Trophoblast cell (in vitro differentiated cells and primary cell): Measurements from ENCODE around the gene HDAC8.

ENCODE experiments used
- DNase-seq, 2 donors: peaks; one replicate each; pipeline ENCODE4 v3.0.0-alpha.2; 2016
- H2AFZ ChIP-seq: 2 replicates; pipeline ENCODE4 v1.6.1; 2013; ENCODE audit warnings: low read length, moderate library complexity, mild to moderate bottlenecking; ENCODE audit not compliant: insufficient read depth, poor library complexity
- H2AK5ac ChIP-seq: 2 replicates; pipeline ENCODE4 v1.6.1; 2013; ENCODE audit warnings: mild to moderate bottlenecking, low read length
- H2BK120ac ChIP-seq: 2 replicates; pipeline ENCODE4 v1.6.1; 2013; ENCODE audit warnings: low read length, mild to moderate bottlenecking, moderate library complexity; ENCODE audit not compliant: insufficient read depth, poor library complexity
- H2BK12ac ChIP-seq: 2 replicates; pipeline ENCODE4 v1.6.1; 2013; ENCODE audit warnings: mild to moderate bottlenecking, low read length, moderate library complexity
- H2BK5ac ChIP-seq: 2 replicates; pipeline ENCODE4 v1.6.1; 2013; ENCODE audit warnings: low read length, low read depth, moderate library complexity, mild to moderate bottlenecking; ENCODE audit not compliant: poor library complexity
- H3K14ac ChIP-seq: 2 replicates; pipeline ENCODE4 v1.6.1; 2013; ENCODE audit warnings: mild to moderate bottlenecking, low read length
- H3K18ac ChIP-seq: 2 replicates; pipeline ENCODE4 v1.6.1; 2013; ENCODE audit warnings: mild to moderate bottlenecking, low read length
- H3K23ac ChIP-seq: 2 replicates; pipeline ENCODE4 v1.6.1; 2013; ENCODE audit warnings: low read length
- H3K27ac ChIP-seq: 2 replicates; pipeline ENCODE4 v1.5.1; 2013; ENCODE audit warnings: low read depth, mild to moderate bottlenecking, inconsistent platforms, low read length, moderate library complexity
- H3K27me3 ChIP-seq: 2 replicates; pipeline ENCODE4 v1.6.1; 2013; ENCODE audit warnings: inconsistent platforms, mild to moderate bottlenecking, low read length, moderate library complexity; ENCODE audit not compliant: insufficient read depth
- H3K36me3 ChIP-seq, 2 experiments: 1 replicate in 1 of 2; 2 replicates in 1 of 2; pipeline ENCODE4 v1.6.1; 2013; ENCODE audit warnings: low read length in 2 of 2, mild to moderate bottlenecking in 2 of 2, moderate library complexity in 1 of 2; ENCODE audit not compliant: insufficient read depth in 2 of 2, control insufficient read depth in 1 of 2
- H3K4ac ChIP-seq: 2 replicates; pipeline ENCODE4 v1.6.1; 2013; ENCODE audit warnings: low read depth, mild to moderate bottlenecking, low read length, moderate library complexity
- H3K4me1 ChIP-seq, 2 experiments: 1 replicate in 1 of 2; 2 replicates in 1 of 2; pipeline ENCODE4 v1.6.1; 2013; ENCODE audit warnings: low read length in 2 of 2, mild to moderate bottlenecking in 2 of 2, moderate library complexity in 1 of 2; ENCODE audit not compliant: insufficient read depth in 2 of 2, control insufficient read depth in 1 of 2
- H3K4me2 ChIP-seq: 2 replicates; pipeline ENCODE4 v1.6.1; 2013; ENCODE audit warnings: inconsistent platforms, mild to moderate bottlenecking, low read length, moderate library complexity
- H3K4me3 ChIP-seq: 2 replicates; pipeline ENCODE4 v1.5.1; 2013; ENCODE audit warnings: mild to moderate bottlenecking, low read depth, low read length, inconsistent platforms
- H3K79me1 ChIP-seq: one replicate; pipeline ENCODE4 v1.6.1; 2013; ENCODE audit warnings: low read length
- H3K79me2 ChIP-seq: 2 replicates; pipeline ENCODE4 v1.6.1; 2013; ENCODE audit warnings: low read length, mild to moderate bottlenecking; ENCODE audit not compliant: control insufficient read depth, insufficient read depth, poor library complexity
- H3K9ac ChIP-seq: 2 replicates; pipeline ENCODE4 v1.6.1; 2013; ENCODE audit warnings: mild to moderate bottlenecking, low read length
- H3K9me3 ChIP-seq: 2 replicates; pipeline ENCODE4 v1.6.1; 2013; ENCODE audit warnings: low read depth, mild to moderate bottlenecking, control low read depth, inconsistent platforms, low read length; ENCODE audit not compliant: insufficient read depth
- H4K12ac ChIP-seq: 2 replicates; pipeline ENCODE4 v1.6.1; 2013; ENCODE audit warnings: low read depth, mild to moderate bottlenecking, low read length, moderate library complexity
- H4K8ac ChIP-seq: 2 replicates; pipeline ENCODE4 v1.6.1; 2013; ENCODE audit warnings: low read depth, mild to moderate bottlenecking, low read length, moderate library complexity
- H4K91ac ChIP-seq: one replicate; pipeline ENCODE4 v1.6.1; 2013; ENCODE audit warnings: low read depth, mild to moderate bottlenecking, low read length, moderate library complexity
- WGBS: extraction: QIAGEN DNeasy Blood & Tissue Kit; methylation state at CpG from one replicate; pipeline ENCODE4 v1.1.7; 2013; ENCODE audit warnings: missing lambda C conversion rate; ENCODE audit not compliant: insufficient read length, insufficient coverage; ENCODE audit errors: extremely low coverage; 5-methylcytosine and 5-hydroxymethylcytosine counted together

Gene HDAC8

GRCh38 chrX:72584163-72584562 is 11.5 kb upstream of the HDAC8 start:
- Histone ChIP-seq H3K4ac (no peak overlapping the region), H3K23ac (no peak overlapping the region)

DNA sequence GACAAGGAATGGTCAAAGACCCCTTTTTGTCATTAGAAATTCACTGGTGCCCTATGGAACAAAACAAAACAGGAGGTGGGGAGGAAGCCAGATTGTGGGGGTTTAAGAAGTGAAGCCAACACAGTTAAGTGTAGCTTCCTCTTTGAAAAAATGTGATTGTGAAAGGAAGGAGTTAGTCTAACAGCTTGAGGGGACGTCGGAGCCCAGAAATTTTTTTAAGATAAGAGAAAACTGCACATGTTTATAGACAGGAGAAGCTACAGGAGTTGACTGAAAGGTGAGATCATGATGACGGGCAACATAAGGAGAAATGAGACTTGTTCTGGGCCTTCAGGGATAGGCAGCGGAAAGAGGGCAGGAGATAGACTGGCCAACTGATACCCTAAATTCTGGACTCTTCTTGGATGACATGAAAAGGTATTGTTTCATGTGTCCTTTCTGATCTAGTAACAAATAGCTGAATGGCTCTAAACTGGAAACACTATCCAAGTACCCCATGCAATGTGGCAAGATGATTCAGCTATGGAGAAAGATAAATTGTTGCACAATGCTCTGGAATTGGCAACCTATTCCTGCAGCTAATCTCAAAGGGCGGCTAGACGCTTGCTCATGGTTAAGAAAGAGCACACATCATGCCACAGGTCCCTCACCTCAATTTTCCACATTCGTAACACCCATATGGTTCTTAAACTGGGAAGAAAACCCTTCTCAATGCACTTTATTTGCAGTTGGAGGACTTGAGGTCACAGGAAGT is 3.7 kb upstream of the HDAC8 start:
- H3K4me2 ChIP-seq = no peak overlapping the region
- H3K4ac ChIP-seq = no peak overlapping the region
- H3K79me1 ChIP-seq = peaks cover 5% of the 10 kb centered on the region
- H3K4me3 ChIP-seq = no peak overlapping the region
- H3K9ac ChIP-seq = no peak overlapping the region
- no peaks in the 10 kb centered on the region for H3K36me3 ChIP-seq
- no peak overlapping the region for H2BK120ac ChIP-seq
- no peaks in the 10 kb centered on the region for H3K4me1 ChIP-seq
- H3K27me3 ChIP-seq = no peaks in the 10 kb centered on the region
- no peak overlapping the region for H4K12ac ChIP-seq
- H3K79me2 ChIP-seq = no peaks in the 10 kb centered on the region
- H2AK5ac ChIP-seq = no peak overlapping the region
- no peak overlapping the region for H3K14ac ChIP-seq
- no peak overlapping the region for H2BK5ac ChIP-seq
- peak; percentile 41 to 72 for DNase-seq
- no peak overlapping the region for H4K8ac ChIP-seq
- no peaks in the 10 kb centered on the region for H3K9me3 ChIP-seq
- no CpG with 5 or more reads among the region's 7 CpGs for WGBS
- no peak overlapping the region for H3K27ac ChIP-seq
- no peak overlapping the region for H3K23ac ChIP-seq
- H2AFZ ChIP-seq = no peak overlapping the region
- no peak overlapping the region for H4K91ac ChIP-seq
- H3K18ac ChIP-seq = no peak overlapping the region
- no peak overlapping the region for H2BK12ac ChIP-seq

More at GRCh38 chrX:72584163-72584562, 11.5 kb upstream of the HDAC8 start:
- Histone ChIP-seq H3K79me2 (no peaks in the 10 kb centered on the region), H3K27me3 (no peaks in the 10 kb centered on the region), H4K8ac (no peak overlapping the region), H3K4me2 (no peak overlapping the region), H3K4me1 (no peaks in the 10 kb centered on the region), H3K9ac (no peak overlapping the region), H3K79me1 (no peaks in the 10 kb centered on the region), H3K4me3 (no peak overlapping the region), H3K18ac (no peak overlapping the region), H2AK5ac (no peak overlapping the region), H3K14ac (no peak overlapping the region), H2BK120ac (no peak overlapping the region), H4K12ac (no peak overlapping the region), H2BK5ac (no peak overlapping the region), H3K36me3 (peaks cover 0 to 4% of the 10 kb centered on the region in 2 experiments), H3K27ac (no peak overlapping the region), H2BK12ac (no peak overlapping the region), H2AFZ (no peak overlapping the region), H4K91ac (no peak overlapping the region), H3K9me3 (no peaks in the 10 kb centered on the region)
- no peak for DNase-seq
- WGBS = no CpG with 5 or more reads among the region's 3 CpGs

DNA sequence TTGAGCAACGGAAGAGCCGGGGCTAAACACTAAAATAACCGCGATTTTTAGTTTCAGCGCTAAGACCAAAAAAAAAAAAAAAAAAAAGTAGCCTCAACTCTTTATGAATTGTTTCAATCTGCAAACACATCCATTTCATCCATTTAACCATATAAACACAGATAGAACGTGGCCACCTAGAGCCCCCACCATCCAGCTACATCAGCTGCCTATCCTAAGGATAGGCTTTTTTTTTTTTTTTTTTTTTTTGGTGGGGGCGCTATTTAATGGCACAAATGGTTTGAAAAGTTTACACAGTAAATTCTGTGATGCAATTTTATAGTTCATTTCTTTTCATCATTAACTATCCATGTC is 492 bp upstream of the HDAC8 start:
- Histone ChIP-seq H2BK12ac (no peak overlapping the region), H3K79me1 (peaks cover 5% of the 10 kb centered on the region), H2BK5ac (no peak overlapping the region), H3K9ac (no peak overlapping the region), H3K23ac (no peak overlapping the region), H4K91ac (no peak overlapping the region), H3K36me3 (peaks cover 0 to under 1% of the 10 kb centered on the region in 2 experiments), H2AFZ (no peak overlapping the region), H3K27me3 (no peaks in the 10 kb centered on the region), H4K8ac (no peak overlapping the region), H3K4me3 (no peak overlapping the region), H3K14ac (no peak overlapping the region), H3K4me2 (peak overlapping the region; percentile 76), H3K4me1 (no peaks in the 10 kb centered on the region), H3K4ac (no peak overlapping the region), H3K79me2 (no peaks in the 10 kb centered on the region), H2BK120ac (no peak overlapping the region), H3K27ac (no peak overlapping the region), H3K18ac (no peak overlapping the region), H2AK5ac (no peak overlapping the region), H4K12ac (no peak overlapping the region), H3K9me3 (no peaks in the 10 kb centered on the region)
- WGBS = no CpG with 5 or more reads among the region's 7 CpGs
- DNase-seq = no peak

- H2BK120ac ChIP-seq = no peak overlapping the region
- no peak overlapping the region for H3K9ac ChIP-seq
- no peak overlapping the region for H3K14ac ChIP-seq
- H3K23ac ChIP-seq = no peak overlapping the region
- no peak overlapping the region for H2AK5ac ChIP-seq
- no peaks in the 10 kb centered on the region for H3K9me3 ChIP-seq
- no peak overlapping the region for H4K8ac ChIP-seq
- DNase-seq = no peak
- H2AFZ ChIP-seq = no peak overlapping the region
- H3K4me1 ChIP-seq = no peaks in the 10 kb centered on the region
- no peak overlapping the region for H4K91ac ChIP-seq
- H3K27ac ChIP-seq = no peak overlapping the region
- no peak overlapping the region for H3K4ac ChIP-seq
- no peaks in the 10 kb centered on the region for H3K79me2 ChIP-seq
- H2BK12ac ChIP-seq = no peak overlapping the region
- no peak overlapping the region for H3K4me2 ChIP-seq
- no peaks in the 10 kb centered on the region for H3K27me3 ChIP-seq
- no CpG with 5 or more reads among the region's 2 CpGs for WGBS
- H3K36me3 ChIP-seq = peaks cover 6% of the 10 kb centered on the region in 2 experiments
- H3K18ac ChIP-seq = no peak overlapping the region
- no peak overlapping the region for H4K12ac ChIP-seq
- peaks cover 5% of the 10 kb centered on the region for H3K79me1 ChIP-seq
- no peak overlapping the region for H3K4me3 ChIP-seq
- no peak overlapping the region for H2BK5ac ChIP-seq
These were observed 2.9 kb downstream of the HDAC8 start for GRCh38 chrX:72569786-72570185.
